HG03565 (cell line): ENCODE measurements around the gene SKAP2.

ENCODE experiments used
- ATAC-seq: cut with Tn5 transposase; IDR thresholded peaks from one replicate; pipeline ENCODE4 v1.9.1; 2021; ENCODE audit warnings: mild to moderate bottlenecking, moderate library complexity; ENCODE audit not compliant: unreplicated experiment

The SKAP2 gene

DNA sequence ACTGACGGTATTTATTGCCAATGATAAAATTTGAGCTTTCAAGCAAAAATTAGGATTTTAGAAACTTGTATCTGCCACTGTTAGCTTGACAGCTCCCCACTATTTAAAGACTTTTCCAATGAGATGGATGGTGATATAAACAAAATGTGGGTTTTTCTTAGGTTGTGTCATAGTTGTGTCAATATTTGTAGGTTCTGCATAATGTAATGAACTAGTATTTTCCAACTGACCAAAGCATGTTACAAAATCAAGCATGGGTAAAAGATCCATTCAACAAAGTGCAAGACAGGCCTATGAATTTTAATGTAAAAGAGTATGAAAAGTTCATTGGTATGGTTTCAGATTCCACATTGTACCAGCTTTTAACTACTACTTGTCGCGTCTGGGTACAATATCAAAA, 165.6 kb downstream of the SKAP2 start:
- no peak for ATAC-seq

- no peak for ATAC-seq
Observed at GRCh38 chr7:26698194-26698593, 166.2 kb downstream of the SKAP2 start.

DNA sequence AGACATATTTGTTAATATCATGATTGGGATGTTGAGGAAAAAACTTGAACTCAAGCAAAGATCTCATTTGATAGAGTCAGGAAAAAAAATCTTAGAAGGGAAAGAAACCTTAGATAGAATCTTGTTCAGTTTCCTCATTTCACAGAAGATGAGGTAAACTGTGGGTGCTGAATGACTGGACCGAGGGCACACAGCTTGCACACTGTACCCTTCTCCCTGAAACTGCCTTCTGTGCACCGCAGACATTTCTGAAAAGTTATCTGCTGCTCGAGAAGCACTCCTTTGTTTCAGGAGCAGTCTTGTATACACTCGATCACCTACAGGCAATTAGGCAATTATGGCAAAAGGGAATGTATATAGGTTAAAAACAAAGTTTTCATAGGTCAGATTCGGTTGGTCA, 167.4 kb downstream of the SKAP2 start:
- no peak for ATAC-seq

DNA sequence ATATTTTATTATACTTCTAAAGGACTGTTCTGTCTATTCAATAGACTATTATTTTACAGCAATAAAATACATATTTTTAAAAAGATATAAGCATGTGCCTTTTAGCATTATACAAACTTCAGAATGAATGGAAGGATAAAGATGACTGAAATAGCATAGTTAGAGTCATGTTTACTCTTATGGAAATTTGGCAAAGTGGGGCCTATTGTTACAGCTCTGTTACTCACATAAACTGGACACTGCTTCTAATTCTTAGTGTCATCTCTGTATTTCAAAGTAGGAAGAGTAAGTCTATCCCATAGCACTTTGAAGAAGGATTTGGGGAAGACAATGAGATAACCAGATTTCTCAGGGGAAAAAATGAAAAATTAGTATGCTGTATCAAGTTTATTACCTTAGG, 168.2 kb downstream of the SKAP2 start:
- no peak for ATAC-seq

- ATAC-seq: no peak
Observed at GRCh38 chr7:26694713-26695112, 169.7 kb downstream of the SKAP2 start.

DNA sequence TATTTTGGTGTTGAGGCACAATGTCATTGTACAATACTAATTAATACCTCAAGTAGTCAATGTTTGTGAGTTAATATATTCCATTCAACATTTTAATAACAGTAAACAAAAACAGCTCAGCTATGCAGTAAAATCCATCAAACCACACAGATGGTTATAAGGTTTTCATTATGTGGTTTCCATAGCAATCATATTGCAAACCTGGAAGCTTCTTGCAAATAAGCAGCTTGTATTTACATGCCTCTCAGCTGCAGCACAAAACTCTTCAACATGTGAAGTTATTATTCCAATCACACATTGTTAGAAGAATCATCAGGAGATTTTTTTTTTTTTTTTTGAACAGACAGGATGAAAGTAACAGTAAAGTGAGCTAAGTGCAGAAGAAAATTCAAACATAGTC, 170.2 kb downstream of the SKAP2 start:
- no peak for ATAC-seq

- no peak for ATAC-seq
Observed at GRCh38 chr7:26691886-26692285, 172.5 kb downstream of the SKAP2 start.

GRCh38 chr7:26691406-26691805, 173.0 kb downstream of the SKAP2 start:
- no peak for ATAC-seq

GRCh38 chr7:26690135-26690805, 174.1 kb downstream of the SKAP2 start:
- no peak for ATAC-seq

DNA sequence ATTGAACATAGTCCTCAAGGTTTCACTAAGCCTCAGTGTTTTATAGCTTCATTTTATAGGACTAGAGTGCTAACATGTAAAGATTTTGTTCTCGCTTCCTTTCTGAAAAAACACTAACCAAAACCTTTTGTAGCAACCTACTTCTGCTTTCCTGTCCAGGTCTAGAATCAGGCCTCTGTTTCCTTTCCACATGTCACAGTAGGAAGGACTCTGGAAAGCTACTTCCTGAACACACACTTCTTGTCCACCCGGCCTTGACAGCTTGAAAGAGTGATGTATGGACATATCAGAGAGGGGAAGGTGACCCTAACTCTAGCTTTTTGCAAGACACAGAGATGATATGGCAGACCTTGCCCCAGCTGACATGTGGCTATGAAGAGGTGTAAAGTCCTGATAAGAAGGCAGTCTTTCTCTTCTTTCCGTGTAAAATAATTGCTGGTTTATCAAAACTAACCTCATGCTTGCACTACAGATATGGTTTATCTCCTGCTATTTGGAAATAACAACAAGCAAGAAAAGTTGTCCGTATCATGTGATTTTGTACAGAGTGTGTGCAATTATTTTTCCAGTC, 175.4 kb downstream of the SKAP2 start:
- peak; percentile 75 for ATAC-seq

DNA sequence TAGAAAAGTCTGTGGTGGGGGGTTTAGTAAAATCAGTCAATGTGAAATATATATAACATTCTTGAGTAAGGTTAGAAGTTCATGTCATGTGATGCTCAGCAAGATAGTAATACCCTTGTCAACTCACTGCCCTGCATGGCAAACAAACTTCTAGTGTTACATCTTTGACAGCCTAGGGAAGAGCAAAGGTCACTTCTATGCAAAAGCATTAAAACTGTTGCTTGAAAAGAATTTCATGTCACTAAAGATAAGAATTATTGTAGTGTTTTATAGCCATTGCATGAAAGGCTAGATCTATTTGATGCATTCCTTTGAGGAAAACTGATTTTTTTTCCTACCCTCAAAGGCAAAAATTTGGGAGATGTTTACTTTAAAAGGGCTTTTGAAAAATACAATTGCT, 176.0 kb downstream of the SKAP2 start:
- no peak for ATAC-seq

GRCh38 chr7:26687032-26687431, 177.4 kb downstream of the SKAP2 start:
- ATAC-seq: no peak

GRCh38 chr7:26686448-26686981, 177.9 kb downstream of the SKAP2 start:
- ATAC-seq: no peak

DNA sequence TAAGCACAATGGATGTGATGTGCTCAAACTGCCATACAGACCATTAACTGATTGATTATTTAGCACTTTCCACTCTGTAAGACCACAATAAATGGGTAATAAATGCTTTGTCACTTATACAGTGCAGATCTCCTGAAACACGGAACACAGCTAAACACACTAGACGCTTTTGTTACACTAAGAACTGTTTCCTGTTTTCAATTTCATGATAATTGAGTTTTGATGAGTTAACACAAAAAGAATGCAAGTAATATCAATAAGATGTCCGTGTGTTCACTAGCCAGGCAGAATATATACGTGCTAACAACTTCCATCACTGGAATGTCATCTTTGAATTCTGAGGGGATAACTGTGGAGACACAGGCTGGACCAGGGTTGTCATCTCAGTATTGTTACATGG, 178.8 kb downstream of the SKAP2 start:
- no peak for ATAC-seq

- ATAC-seq: no peak
Observed at GRCh38 chr7:26684447-26684846, 179.9 kb downstream of the SKAP2 start.

- ATAC-seq: no peak
Observed at GRCh38 chr7:26683277-26683676, 181.1 kb downstream of the SKAP2 start.

GRCh38 chr7:26681819-26682418, 182.5 kb downstream of the SKAP2 start:
- ATAC-seq: no peak

- no peak for ATAC-seq
Observed at GRCh38 chr7:26680587-26680986, 183.8 kb downstream of the SKAP2 start.

DNA sequence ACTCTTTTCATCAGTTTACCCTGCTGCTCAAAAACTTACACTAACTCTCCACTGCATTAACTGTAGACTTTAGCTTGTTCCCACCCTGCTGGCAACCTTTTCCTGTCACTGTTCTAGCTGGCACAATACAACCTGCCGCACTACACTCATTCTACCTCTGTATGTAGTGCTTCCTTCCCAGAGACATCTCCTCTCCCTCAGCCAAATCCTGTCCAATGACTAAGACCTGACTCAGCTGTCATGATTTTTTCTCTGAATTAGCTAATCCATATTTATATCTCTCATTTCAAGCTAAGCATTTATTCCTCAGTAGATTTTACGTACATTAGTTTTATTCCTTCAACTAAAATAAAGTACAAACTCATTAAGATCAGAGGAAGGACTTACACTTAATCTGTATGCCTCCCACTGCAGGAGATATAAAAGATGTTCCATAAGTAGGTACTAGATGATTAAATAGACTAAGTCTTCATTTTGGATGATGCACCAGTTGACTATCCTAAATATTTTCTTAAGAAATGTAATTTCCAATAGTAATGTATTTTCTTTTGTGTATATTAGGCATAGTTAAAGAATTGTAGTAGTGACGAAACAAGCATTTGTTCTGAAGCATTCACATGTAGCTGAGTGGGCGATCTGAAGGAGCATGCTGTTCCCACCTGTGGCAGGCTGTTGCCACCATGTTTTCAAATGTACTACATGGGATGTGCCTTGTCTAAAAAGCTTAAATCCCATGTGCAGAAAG, 189.1 kb downstream of the SKAP2 start:
- ATAC-seq: no peak

DNA sequence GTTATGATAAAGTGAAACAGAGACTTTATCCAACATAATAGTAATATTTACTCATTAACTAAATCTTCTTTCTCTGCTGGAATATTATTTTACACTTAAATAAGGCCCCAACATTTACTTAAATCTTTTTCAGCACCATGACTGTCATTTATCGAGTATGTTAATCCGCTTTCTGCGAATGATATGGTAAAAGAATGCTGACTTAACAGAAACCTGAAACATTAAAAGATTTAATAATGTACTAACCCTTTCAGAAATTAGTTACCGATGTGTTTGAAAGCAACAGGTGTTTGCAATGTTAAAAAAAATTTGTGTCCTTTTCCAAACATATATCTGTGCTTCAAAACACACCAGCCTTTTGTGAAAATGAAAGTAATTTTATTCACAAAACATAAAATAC, 190.5 kb downstream of the SKAP2 start:
- ATAC-seq: no peak

- ATAC-seq: no peak
Observed at GRCh38 chr7:26673271-26673670, 191.1 kb downstream of the SKAP2 start.

GRCh38 chr7:26670841-26671240, 193.5 kb downstream of the SKAP2 start:
- no peak for ATAC-seq
